Eye (tissue), 1 donor: ENCODE results near the gene RAB5A.
"Not testable (repeated sequence)": the region's sequence is repeated elsewhere in the genome, so short reads cannot be mapped to it uniquely, and the experiment has no call there.

ENCODE experiments used
- DNase-seq: peaks from one replicate; pipeline ENCODE4 v3.0.0-alpha.2; 2015

RAB5A gene

DNA sequence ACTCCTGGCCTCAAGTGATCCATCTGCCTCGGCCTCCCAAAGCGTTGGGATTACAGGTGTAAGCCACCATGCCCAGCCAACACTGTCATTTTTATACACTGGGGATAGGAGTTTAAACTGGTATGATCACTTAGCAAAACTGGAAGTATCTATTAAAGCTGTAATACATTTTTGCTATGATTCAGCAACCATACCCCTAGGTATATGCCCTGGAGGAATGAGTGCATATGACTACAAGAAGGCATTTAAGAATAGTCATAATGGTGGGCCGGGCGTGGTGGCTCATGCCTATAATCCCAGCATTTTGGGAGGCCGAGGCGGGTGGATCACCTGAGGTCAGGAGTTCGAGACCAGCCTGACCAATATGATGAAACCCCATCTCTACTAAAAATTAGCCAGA, 85.0 kb downstream of the RAB5A start:
- DNase-seq, result not testable (repeated sequence)
